NCI-H82 treated with DMSO at 0.1 percent for 48 hours (cell line): ENCODE results near the gene SKIDA1.

Experiments
- DNase-seq: peaks from one replicate; lab custom pipeline; 2025; ENCODE audit not compliant: unreplicated experiment; lab: John Stamatoyannopoulos, UW

The SKIDA1 gene

GRCh38 chr10:21529032-21529910, 3.8 kb upstream of the SKIDA1 start:
- DNase-seq: peak; percentile 34

GRCh38 chr10:21528236-21529031, 3.0 kb upstream of the SKIDA1 start:
- no peak for DNase-seq

- no peak for DNase-seq
Measured at GRCh38 chr10:21527598-21528235, 2.2 kb upstream of the SKIDA1 start.

GRCh38 chr10:21526860-21527597, 1.5 kb upstream of the SKIDA1 start:
- DNase-seq: no peak

- no peak for DNase-seq
Measured at GRCh38 chr10:21526188-21526859, 842 bp upstream of the SKIDA1 start.

- no peak for DNase-seq
Measured at GRCh38 chr10:21524526-21525366, 736 bp downstream of the SKIDA1 start.

- no peak for DNase-seq
Measured at GRCh38 chr10:21524131-21524525, 1.4 kb downstream of the SKIDA1 start.

- DNase-seq: peak; percentile 63
Measured at GRCh38 chr10:21523557-21524008, 1.9 kb downstream of the SKIDA1 start.

- DNase-seq: peak; percentile 36
Measured at GRCh38 chr10:21522631-21523406, 2.7 kb downstream of the SKIDA1 start.

- peak; percentile 31 for DNase-seq
Measured at GRCh38 chr10:21521751-21522533, 3.5 kb downstream of the SKIDA1 start.

GRCh38 chr10:21520949-21521348, 4.5 kb downstream of the SKIDA1 start:
- peak; percentile 24 for DNase-seq

GRCh38 chr10:21520509-21520908, 5.0 kb downstream of the SKIDA1 start:
- DNase-seq: no peak

- DNase-seq: peak; percentile 58
Measured at GRCh38 chr10:21519941-21520436, 5.5 kb downstream of the SKIDA1 start.

GRCh38 chr10:21519397-21519933, 6.0 kb downstream of the SKIDA1 start:
- no peak for DNase-seq

GRCh38 chr10:21518641-21519396, 6.7 kb downstream of the SKIDA1 start:
- no peak for DNase-seq

- peak; percentile 76 for DNase-seq
Measured at GRCh38 chr10:21518149-21518640, 7.3 kb downstream of the SKIDA1 start.
